Endothelial cell of umbilical vein (primary cell): ENCODE measurements around the gene OSGIN1. TPM values are rescaled to one million over a fixed set of nuclear protein-coding genes. Genes with fewer than 3 reads are reported as not detected.

Experiments used
- BruUV-seq: library from RNA; stranded (reverse); fragments of 400-500 nt; replicated peaks from 2 replicates; lab custom pipeline; 2021; lab: Mats Ljungman, UMichigan
- CTCF ChIA-PET: fragments of 300-600, 350-600 bp; sonication (Branson Sonifier 250); formaldehyde crosslinking; loops from one replicate; lab custom pipeline; 2021; ENCODE audit warnings: antibody characterized with exemption, inconsistent platforms; lab: Charles Lee
- POLR2A ChIA-PET: fragments of 300-600, 350-600 bp; sonication (Branson Sonifier 250); formaldehyde crosslinking; loops from one replicate; lab custom pipeline; 2021; ENCODE audit warnings: antibody characterized with exemption, inconsistent platforms; lab: Charles Lee
- DNase-seq: peaks from one replicate; pipeline ENCODE4 v3.0.0-alpha.2; 2011; ENCODE audit warnings: low read depth, low spot score
- FAIRE-seq: peaks from 2 replicates; lab custom pipeline; 2011; peaks lifted over from hg19 to GRCh38; lab: Jason Lieb, UNC
- H2AFZ ChIP-seq: 2 replicates; pipeline ENCODE4 v1.6.0; 2012; ENCODE audit warnings: low read depth, low read length, control low read depth, inconsistent platforms
- H3K27ac ChIP-seq: 2 replicates; pipeline ENCODE4 v1.5.1; 2011; ENCODE audit warnings: low read depth, mild to moderate bottlenecking, control low read depth, low read length, moderate library complexity; ENCODE audit not compliant: insufficient read depth
- H3K27me3 ChIP-seq, 2 experiments: 2 replicates each; pipeline versions ENCODE4 v1.6.0 to v1.6.1; 2011; ENCODE audit warnings: low read length in 2 of 2, mixed read lengths in 1 of 2; ENCODE audit not compliant: control insufficient read depth in 2 of 2, insufficient read depth in 2 of 2
- H3K36me3 ChIP-seq, 2 experiments: 2 replicates in 1 of 2; 3 replicates in 1 of 2; pipeline ENCODE4 v1.5.1; 2011; ENCODE audit warnings: low read length in 2 of 2, mild to moderate bottlenecking in 1 of 2, moderate library complexity in 1 of 2; ENCODE audit not compliant: control insufficient read depth in 2 of 2, insufficient read depth in 2 of 2; ENCODE audit errors: extremely low read depth in 1 of 2
- H3K4me1 ChIP-seq: 3 replicates; pipeline ENCODE4 v1.5.1; 2011; ENCODE audit warnings: mild to moderate bottlenecking, low read length; ENCODE audit not compliant: control insufficient read depth, insufficient read depth; ENCODE audit errors: extremely low read depth
- H3K4me2 ChIP-seq: 2 replicates; pipeline ENCODE4 v1.6.1; 2011; ENCODE audit warnings: low read length, control low read depth, mixed read lengths; ENCODE audit not compliant: insufficient read depth
- H3K4me3 ChIP-seq, 3 experiments: fragments of 200-600 bp in 1 of 3; sonication (generic), shearing (Covaris generic) in 1 of 3; replicated peaks in 1 of 3; 2 replicates each; pipeline ENCODE4 v1.5.1; 2011 to 2016; ENCODE audit warnings: control low read depth in 3 of 3, low read length in 3 of 3, mild to moderate bottlenecking in 2 of 3, inconsistent platforms in 1 of 3, low read depth in 1 of 3, moderate library complexity in 1 of 3; ENCODE audit not compliant: insufficient read depth in 1 of 3
- H3K79me2 ChIP-seq: 2 replicates; pipeline ENCODE4 v1.6.0; 2012; ENCODE audit warnings: low read length, inconsistent platforms; ENCODE audit not compliant: control insufficient read depth, insufficient read depth
- H3K9ac ChIP-seq: replicated peaks from 2 replicates; pipeline ENCODE3; 2011; ENCODE audit warnings: low read length, control low read depth; ENCODE audit not compliant: insufficient read depth; ENCODE audit errors: extremely low read depth
- H3K9me1 ChIP-seq: replicated peaks from 3 replicates; pipeline ENCODE4 v1.6.0; 2011; ENCODE audit warnings: mild to moderate bottlenecking, low read length; ENCODE audit not compliant: control insufficient read depth, insufficient read depth; ENCODE audit errors: extremely low read depth
- H3K9me3 ChIP-seq: replicated peaks from 2 replicates; pipeline ENCODE4 v1.5.1; 2012; ENCODE audit warnings: low read length, inconsistent platforms; ENCODE audit not compliant: control insufficient read depth, insufficient read depth
- H4K20me1 ChIP-seq: replicated peaks from 2 replicates; pipeline ENCODE3; 2011; ENCODE audit warnings: mild to moderate bottlenecking, low read length; ENCODE audit not compliant: control insufficient read depth, insufficient read depth; ENCODE audit errors: extremely low read depth
- CTCF ChIP-seq, 2 donors: IDR thresholded peaks; 1 replicate in 1 of 2; 2 replicates in 1 of 2; pipeline ENCODE4 v1.5.1; 2011; ENCODE audit warnings: low read length in 2 of 2, mild to moderate bottlenecking in 2 of 2, moderate library complexity in 2 of 2, control low read depth in 1 of 2, inconsistent platforms in 1 of 2, low read depth in 1 of 2; ENCODE audit not compliant: insufficient read depth in 1 of 2; ENCODE audit errors: extremely low read depth in 1 of 2
- EZH2 ChIP-seq: IDR thresholded peaks from 2 replicates; pipeline ENCODE4 v1.6.1; 2012; ENCODE audit warnings: borderline replicate concordance, low read depth, mild to moderate bottlenecking, moderate library complexity, low read length, inconsistent platforms; ENCODE audit not compliant: severe bottlenecking
- FOS ChIP-seq: IDR thresholded peaks from 2 replicates; pipeline ENCODE4 v1.6.1; 2011; ENCODE audit warnings: mild to moderate bottlenecking, low read length, moderate library complexity, borderline replicate concordance; ENCODE audit not compliant: insufficient read depth
- GATA2 ChIP-seq: IDR thresholded peaks from 2 replicates; pipeline ENCODE4 v1.7.0; 2011; ENCODE audit warnings: low read depth, mild to moderate bottlenecking, moderate library complexity, mixed read lengths, low read length; ENCODE audit not compliant: insufficient read length, insufficient read depth
- JUN ChIP-seq: IDR thresholded peaks from 2 replicates; pipeline ENCODE4 v1.6.1; 2011; ENCODE audit warnings: borderline replicate concordance, low read depth; ENCODE audit not compliant: insufficient read length, insufficient read depth
- MAX ChIP-seq: IDR thresholded peaks from 2 replicates; pipeline ENCODE4 v1.6.1; 2011; ENCODE audit not compliant: insufficient read depth, insufficient read length
- MYC ChIP-seq: IDR thresholded peaks from one replicate; pipeline ENCODE4 v1.6.1; 2011; ENCODE audit warnings: mild to moderate bottlenecking, low read depth, low read length
- POLR2A ChIP-seq: IDR thresholded peaks from 2 replicates; pipeline ENCODE4 v1.6.1; 2012; ENCODE audit warnings: low read depth, mild to moderate bottlenecking, control low read depth, low read length
- POLR2AphosphoS5 ChIP-seq: IDR thresholded peaks from 2 replicates; pipeline ENCODE4 v1.6.1; 2012; ENCODE audit warnings: low read depth, mild to moderate bottlenecking, control low read depth, low read length, moderate library complexity; ENCODE audit not compliant: insufficient read depth
- dilution Hi-C: fragments of 300-500 bp; cut with MboI; formaldehyde crosslinking; loops from one replicate; pipeline ENCODE4 v1.15.0; 2019; ENCODE audit warnings: low sequenced_read_pairs; ENCODE audit not compliant: extremely low pct_ligation_motif_present
- intact Hi-C: fragments of 100-400 bp; cut with micrococcal nuclease; formaldehyde crosslinking; loops from one replicate; pipeline ENCODE4 v1.10.0; 2022
- polyA plus RNA-seq, 4 experiments: library from polyadenylated mRNA; depleted of rRNA in 3 of 4; stranded (reverse) in 3 of 4; unstranded in 1 of 4; fragments of >200 nt; gene quantifications; 2 replicates each; pipeline versions ENCODE4 v1.2.1 to v1.2.3, GENCODE V29; 2011 to 2012; ENCODE audit warnings: missing spikeins in 1 of 4
- total RNA-seq: library from RNA; stranded (reverse); gene quantifications from 2 replicates; pipeline ENCODE4 v1.2.3, GENCODE V29; 2021

Gene OSGIN1
- total and polyA plus RNA-seq, 2 donors (not counting 3 experiments of a cell fraction or from before 2014, with no cell fraction given) = 9.2 to 11.0 TPM

- Histone ChIP-seq H3K4me1 (no peaks in the 10 kb centered on the region), H4K20me1 (no peaks in the 10 kb centered on the region), H3K27ac (no peak overlapping the region), H3K36me3 (no peaks in the 10 kb centered on the region), H3K9me3 (no peaks in the 10 kb centered on the region), H3K4me2 (no peak overlapping the region), H2AFZ (no peak overlapping the region), H3K27me3 (no peaks in the 10 kb centered on the region), H3K4me3 (no peak overlapping the region), H3K79me2 (no peaks in the 10 kb centered on the region), H3K9me1 (no peaks in the 10 kb centered on the region), H3K9ac (no peak overlapping the region)
- FAIRE-seq (no peak), DNase-seq (no peak)
- POLR2A ChIA-PET = no interaction called here
- CTCF ChIA-PET = no interaction called here
- intact Hi-C loops (no loop called here), dilution Hi-C loops (no loop called here)
- TF ChIP-seq CTCF (IDR thresholded peaks at IDR 0.05; ENCODE audit: extremely low read depth in 1 of 2, insufficient read depth in 1 of 2, low read depth in 1 of 2, low read length in 2 of 2) (no peak), EZH2 (no peak), GATA2 (no peak), MAX (no peak)
- BruUV-seq = no TSS peak
Observed at GRCh38 chr16:83974475-83974874, 21.4 kb downstream of the OSGIN1 start.

GRCh38 chr16:83975590-83976260 is 22.7 kb downstream of the OSGIN1 start:
- Histone ChIP-seq H3K9ac (no peak overlapping the region), H3K4me2 (no peak overlapping the region), H3K36me3 (no peaks in the 10 kb centered on the region), H3K4me1 (no peaks in the 10 kb centered on the region), H3K27ac (no peak overlapping the region), H3K27me3 (no peaks in the 10 kb centered on the region), H4K20me1 (no peaks in the 10 kb centered on the region), H3K4me3 (no peak overlapping the region), H3K9me1 (no peaks in the 10 kb centered on the region), H3K79me2 (no peaks in the 10 kb centered on the region), H2AFZ (no peak overlapping the region), H3K9me3 (no peaks in the 10 kb centered on the region)
- CTCF ChIA-PET = no interaction called here
- dilution Hi-C loops (no loop called here), intact Hi-C loops (no loop called here)
- DNase-seq = no peak
- no peak for FAIRE-seq
- POLR2A ChIA-PET = no interaction called here
- TF ChIP-seq POLR2AphosphoS5 (no peak), GATA2 (no peak), EZH2 (no peak), FOS (no peak), CTCF (IDR thresholded peaks at IDR 0.05; ENCODE audit: extremely low read depth in 1 of 2, insufficient read depth in 1 of 2, low read depth in 1 of 2, low read length in 2 of 2) (no peak), MYC (no peak), JUN (no peak), MAX (no peak), POLR2A (no peak)
- no TSS peak for BruUV-seq
